GM21717 (cell line): ENCODE data around the gene GFI1.

Source experiments
- ATAC-seq: cut with Tn5 transposase; IDR thresholded peaks from one replicate; pipeline ENCODE4 v1.9.1; 2021; ENCODE audit warnings: mild to moderate bottlenecking, moderate library complexity; ENCODE audit not compliant: unreplicated experiment

GFI1 gene

DNA sequence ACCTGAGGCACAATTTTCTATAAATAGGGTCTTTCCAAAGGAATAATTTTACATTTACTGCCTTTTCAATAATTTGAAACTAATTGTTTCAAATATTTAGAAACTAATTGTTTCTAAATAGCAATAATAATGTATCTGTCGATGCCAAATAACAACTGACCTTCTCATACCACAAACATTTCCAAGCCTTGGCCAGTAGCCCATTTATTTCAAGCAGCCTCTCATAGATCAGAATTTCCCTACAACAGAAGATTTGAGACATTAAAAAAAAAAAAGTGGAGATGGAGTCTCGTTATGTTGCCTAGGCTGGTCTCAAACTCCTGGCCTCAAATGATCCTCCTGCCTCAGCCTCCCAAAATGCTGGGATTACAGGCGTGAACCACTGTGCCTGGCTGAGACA lies 2.1 kb upstream of the GFI1 start:
- no peak for ATAC-seq

DNA sequence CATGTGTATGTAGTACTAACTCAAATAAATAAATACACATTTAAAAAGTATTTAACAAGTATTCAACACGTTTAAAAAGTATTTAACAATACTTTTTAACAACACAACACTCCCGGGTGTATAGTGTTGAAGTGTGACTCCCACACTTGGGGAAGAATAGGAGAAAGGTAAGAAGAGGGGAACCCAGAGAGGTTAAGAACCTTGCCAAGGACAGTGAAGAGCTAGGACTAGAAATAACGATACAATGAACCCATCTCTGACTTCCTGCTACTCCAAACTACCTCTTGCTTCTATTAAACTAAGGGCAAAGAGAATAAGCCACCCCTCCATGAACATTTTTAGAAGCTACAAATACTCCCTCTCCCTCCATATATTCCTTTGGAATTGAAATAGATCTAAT lies 1.7 kb upstream of the GFI1 start:
- ATAC-seq, result no peak

DNA sequence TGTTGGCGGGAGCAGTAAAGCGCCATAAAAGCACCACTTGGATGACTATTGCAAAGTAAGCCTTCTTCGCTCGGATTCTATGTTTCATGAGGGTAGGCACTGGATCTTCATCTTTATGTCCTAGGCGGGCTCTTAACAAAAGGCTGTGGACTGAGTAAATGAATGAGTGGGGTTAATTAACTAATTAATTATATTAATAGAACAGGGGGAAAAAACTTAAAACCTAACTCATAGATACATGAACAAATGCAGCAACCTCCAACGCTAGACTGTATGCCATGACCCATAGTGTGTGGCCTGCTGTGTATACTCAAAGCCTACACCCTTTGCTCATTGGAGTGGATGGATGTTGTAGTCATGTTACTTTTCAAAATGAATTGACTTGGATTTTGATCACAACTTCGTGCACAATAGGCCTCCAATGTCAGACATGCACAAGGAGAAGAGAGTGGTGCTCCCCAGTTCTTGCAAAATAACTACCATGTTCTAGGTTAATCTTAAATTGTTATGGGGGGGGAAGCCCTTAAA lies 417 bp upstream of the GFI1 start:
- no peak for ATAC-seq

DNA sequence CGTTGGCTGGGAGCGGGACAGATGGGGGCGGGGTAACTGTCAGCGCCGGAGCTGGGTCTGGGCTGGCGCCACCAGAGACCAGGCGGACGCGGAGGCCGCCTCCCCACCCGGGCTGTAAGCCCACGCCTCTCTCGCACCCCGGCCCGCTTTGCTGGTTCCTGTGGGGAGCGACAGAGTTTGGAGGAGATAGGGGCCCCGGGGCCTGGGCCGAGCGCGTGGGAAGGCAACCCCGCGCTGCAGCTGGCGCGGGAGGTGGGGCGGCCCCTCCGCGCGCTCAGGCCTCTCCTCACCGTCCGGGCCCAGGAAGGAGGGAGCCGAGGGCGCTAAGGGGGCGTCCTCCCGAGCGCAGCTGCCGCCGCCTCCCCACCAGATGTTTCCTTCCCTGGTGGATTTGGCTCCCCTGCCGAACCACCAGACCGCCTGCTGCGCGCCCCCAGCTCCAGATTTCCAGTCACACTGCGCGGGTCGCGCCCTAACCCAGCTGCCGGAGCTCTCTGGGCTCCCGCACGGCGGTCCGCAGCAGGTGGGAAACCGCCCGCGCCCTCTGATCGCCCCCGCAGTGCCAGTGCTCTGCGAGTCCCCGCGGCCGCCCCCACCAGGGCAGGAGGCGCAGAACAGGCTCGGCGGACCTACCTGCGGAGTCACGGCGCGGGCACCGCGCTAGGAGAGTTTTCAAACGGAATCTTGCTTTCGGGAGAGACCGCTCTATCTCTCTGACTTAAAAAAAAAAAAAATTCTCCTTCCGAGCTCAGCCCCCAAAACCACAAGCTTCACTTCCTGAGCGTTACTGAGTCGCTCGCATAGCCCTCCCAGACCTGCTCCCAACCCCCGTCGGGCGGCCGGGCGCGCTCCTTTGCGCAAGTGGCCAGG lies 1.1 kb downstream of the GFI1 start:
- peak; percentile 50 for ATAC-seq

DNA sequence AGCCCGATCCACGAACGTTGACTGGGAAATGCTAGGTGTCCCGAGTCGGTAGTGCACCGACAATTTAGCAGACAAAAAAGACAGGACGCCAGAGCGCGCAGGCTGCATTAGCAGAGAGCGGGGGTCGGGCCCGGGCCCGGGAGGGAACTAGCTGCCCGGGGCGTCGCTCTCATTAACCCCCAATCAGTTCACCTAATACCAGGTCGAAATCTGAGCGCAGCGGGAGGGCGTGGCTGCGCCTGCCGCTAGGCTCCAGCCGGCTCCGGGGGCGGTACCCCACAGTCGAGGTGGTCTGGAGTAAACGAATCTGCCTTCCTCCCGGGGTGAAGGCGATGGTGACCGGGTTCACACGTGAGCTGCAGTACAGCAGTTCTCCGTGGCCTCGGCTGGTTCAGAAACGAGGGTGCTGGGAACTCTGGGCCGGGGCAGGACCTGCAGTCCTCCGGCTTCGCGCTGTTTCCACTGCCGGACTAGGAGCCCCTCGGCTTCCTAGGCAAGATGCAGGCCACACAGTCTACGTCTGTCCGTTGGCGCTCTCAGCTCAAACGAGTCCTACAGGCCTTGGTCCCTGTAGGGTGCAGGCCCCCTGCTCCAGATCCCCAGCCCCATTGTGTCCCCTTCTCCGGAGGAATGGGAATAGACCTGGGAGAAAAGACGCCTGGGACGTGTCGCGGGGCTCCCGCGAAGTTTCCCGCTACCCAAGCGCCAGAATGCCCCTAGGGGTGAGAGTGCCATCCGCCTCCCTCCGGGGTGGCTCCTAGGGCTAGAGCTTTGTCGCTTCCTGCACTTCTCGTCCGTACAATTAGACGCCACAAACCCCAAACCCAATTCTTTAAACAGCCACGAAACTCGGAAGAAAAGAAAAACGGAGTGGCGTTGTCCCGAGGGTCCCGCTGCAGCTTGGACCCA lies 2.0 kb downstream of the GFI1 start:
- ATAC-seq, result peak; percentile 32

DNA sequence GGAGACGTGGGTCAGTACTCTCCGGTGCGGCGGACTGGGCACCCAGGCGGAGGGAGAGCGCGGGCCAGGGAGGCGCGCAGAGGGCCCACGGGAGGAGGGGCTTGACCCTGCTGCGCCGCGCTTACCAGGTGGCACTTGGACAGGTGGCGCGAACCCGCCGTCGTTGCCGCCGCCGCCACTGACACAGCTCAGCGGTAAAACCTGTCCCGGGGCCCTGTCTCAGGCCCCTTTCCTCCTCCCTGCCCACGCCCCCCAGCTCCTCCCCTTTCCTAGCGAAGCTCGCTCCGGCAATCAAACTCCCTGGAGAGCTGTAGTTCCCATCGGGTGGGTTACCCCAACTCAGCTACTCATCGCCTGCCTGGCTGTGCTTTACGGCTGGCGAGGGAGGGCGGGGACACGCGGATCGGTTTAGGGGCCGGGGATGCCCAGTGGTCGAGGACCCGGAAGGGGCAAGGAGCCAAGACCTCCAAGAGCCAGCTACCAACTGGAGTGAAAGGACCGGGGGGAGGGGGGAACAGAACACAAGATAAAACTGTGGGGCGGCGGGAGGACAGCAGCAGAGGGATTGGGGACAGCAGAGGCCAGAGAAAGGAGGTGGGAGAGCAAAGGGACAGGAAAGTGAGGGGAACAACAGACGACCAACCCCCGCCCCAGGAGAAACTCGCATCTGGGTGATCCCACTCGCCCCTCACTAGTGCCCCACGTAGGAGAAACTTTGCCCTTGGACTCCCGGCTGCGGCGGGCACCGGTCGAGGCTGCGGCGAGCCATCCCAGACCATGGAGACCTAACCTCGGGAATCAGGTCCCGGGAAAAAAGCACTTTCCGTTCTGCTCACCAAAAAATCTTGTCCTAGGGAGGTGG lies 2.9 kb downstream of the GFI1 start:
- no peak for ATAC-seq

DNA sequence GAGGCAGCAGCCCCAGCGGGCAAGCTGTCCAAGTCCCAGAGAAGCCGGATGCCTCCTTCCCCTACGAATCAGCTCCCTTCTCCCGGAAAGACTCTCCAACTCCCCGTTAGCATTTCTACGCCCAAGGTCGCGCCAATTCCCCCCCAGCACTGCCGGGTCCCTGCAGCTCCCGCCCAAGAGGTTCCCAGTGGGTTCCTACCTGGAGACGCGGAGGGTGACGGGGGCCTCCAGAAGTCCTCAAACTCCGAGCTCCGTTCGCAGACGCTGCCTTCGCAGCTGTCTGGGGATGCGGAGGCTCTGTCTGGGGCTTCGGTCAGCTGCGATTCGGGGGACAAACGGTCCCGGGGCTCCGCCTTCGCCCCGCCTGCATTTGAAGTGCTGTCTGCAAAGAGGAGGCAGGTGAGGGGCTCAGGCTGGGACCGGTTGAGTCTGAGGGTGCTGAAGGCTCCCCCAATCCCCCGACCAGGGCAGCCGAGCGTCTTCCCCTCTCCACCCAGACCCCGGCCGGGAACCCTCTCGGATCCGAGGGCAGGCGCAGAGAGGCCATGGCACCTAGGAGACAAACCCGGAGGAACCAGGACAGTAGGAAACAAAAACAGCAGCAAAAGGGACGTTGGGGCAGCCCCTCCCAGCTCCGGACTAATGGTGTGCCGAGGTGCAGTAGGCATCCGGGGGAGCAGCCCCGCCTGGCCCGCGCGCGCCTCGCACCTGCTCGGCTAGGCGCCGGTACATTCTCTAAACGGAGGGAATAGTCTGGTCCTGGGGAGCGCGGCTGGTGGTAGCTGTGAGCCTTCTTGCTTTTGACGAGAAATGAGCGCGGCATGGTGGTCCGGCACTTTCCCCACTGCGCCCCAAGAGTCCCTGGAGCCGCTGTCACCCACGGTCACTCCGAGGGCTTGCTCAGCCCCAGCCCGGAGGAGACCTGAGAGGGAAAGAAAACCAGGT lies 3.8 kb downstream of the GFI1 start:
- ATAC-seq, result no peak

DNA sequence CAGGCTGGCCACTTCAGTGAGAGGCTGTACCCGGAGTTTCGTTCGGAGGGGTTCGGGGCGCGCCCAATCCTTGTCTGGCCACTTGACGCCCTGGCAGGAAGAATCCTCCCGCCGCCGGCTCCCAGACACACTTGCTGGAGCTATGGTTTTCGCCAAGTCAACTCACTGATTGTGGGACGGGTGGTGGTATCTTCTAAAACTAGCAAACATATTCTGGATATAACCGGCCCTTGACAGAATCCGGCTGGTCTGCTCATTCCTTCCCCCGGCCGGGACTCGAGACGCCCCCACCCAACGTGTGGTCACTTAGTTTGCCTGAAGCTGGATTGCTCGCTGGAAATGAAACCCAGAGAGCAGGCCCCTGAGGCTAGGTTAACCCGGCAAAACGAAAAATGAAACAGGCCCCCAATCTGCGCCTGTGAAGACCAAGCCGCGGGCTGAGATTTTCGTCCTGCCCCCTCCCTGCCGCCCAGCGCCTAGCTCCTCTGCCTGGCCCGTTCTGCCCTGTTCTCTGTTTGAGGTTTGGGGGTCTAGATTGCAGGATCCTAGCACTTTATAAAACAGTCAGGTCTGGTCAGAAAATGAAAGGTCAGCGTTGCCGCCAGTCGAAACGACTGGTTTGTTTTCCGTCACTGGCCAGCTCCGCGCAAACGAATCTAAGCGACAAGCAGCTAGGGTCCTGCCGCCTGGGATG lies 4.6 kb downstream of the GFI1 start:
- ATAC-seq, result no peak

DNA sequence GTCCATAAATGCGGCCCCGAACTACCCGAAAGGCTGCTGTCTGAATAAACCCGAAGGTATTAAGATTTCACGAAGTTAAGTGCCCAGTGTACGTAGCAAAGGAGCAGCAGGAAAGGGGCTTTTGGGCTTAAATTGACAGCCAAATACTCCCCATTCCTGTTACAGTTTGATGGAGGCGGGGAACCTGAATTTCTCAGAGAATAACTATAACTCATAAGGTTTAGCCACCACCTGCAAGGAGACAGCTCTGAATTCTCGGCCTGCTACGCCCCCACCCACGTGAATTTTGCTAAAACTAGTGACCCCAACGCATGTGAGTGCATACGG lies 5.2 kb downstream of the GFI1 start:
- no peak for ATAC-seq

DNA sequence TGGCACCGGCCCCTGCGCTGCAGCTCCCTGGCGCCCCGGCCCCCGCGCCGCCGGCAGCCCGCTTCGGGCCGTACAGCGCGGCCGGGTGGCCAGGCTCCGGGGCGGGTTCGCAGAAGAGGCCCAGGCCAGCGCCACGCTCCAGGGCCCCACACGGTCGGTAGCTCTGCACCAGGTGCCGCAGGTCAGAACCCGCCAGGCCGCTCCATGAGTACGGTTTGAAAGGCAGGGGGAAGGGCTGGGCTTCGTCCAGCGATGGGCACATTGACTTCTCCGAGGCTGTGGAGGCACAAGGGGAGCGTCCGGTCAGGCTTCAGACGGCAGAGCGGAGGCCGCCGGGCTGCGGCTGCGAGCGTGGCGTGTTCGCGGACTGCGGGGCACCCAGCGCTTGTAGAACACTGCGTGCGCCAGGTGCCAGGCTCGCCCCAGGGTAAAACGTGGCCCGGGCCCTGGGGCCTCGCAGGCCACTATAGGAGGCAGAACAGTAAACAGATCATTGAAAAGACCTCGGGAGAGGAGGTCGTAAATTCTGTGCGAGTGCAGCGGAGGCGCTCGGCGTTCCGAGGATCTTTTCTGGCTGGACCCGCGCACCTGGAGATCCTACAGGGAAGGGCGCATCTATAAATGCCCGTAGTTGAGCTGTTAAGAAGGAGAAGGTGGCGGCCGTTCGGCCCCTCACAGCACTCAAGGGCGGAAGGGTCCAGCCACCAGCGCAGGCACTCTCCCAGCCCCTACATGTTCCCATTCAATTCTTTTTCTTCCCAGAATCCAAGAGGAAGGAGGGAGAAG lies 5.7 kb downstream of the GFI1 start:
- no peak for ATAC-seq

DNA sequence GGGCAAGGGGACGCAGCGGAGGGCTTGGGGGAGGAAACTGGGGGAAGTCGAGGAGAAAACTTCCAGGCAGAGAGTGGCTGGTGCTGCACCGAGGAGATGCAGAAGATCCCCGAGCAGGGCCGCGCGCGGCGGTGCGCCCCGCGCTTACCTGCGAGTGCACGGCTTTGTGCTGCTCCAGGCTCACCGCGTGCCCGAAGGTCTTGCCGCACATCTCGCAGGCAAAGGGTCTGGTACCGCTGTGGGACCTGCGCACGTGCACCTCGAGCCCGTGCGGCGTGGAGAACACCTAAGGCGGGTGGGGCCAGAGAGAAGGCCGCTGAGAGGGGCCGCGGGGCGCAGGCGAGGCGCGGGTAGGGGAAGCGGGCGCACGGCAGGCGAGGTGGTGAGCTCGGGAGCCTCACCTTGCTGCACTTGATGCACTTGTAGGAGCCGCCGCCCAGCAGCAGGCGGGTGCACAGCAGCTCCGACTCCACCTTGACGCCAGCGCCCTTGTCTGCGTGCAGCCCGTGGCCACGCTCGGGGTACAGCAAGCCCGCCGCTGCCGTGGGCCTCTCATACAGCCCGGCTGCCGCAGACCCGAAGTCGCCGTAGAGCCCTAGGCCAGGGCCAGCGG lies 6.4 kb downstream of the GFI1 start:
- no peak for ATAC-seq

DNA sequence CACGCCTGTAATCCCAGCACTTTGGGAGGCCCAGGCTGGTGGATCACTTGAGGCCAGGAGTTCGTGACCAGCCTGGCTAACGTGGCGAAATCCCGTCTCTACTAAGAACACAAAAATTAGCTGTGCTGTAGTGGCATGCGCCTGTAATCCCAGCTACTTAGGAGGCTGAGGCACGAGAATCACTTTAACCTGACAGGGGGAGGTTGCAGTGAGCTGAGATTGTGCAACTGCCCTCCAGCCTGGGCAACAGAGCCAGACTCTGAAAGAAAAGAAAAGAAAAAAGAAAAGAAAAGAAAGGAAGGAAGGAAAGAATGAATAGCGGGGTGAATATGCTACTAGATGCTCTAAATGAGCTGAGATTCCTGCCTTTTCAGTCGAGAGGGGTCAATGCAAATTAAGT lies 7.1 kb downstream of the GFI1 start:
- no peak for ATAC-seq

DNA sequence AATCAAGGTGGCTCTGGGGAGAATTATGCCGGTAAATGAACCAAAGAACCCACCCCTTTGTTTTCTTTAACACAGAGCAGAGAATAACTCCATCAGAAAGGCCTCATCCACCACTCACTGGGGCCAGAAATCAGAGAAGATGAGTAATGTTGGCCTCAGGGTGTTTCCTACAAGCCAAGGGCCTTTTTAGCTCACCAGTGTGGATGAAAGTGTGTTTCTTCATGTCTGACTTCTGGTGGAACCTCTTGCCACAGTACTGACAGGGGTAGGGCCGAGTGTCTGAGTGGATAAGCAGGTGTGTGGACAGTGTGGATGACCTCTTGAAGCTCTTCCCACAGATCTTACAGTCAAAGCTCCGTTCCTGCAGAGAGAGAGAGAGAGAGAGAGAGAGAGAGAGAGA lies 8.3 kb downstream of the GFI1 start:
- ATAC-seq, result no peak

DNA sequence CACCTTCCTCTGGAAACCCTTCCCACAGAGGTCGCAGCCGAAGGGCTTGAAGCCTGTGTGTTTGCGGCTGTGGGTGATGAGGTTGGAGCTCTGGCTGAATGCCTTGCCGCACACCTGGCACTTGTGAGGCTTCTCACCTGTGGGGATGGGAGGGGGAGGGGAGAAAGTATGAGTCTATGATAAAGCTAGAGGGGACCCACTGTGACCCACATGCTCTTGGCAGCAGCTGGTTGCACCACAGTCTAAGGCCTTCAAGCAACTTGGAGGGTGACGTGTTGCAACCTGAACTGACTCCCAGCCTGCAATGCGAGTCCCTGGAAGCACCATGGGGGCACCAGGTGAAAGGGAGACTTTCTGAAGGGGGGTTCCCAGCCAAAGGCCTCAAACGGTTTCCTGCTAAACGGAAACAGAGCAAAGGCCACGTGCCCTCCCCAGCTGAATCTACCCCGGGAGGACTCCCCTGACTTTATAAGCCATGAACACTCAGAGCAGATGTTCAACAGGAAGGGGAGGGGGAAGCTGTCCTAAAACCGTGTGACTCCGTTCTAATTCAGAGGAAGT lies 10.6 kb downstream of the GFI1 start:
- ATAC-seq, result no peak

DNA sequence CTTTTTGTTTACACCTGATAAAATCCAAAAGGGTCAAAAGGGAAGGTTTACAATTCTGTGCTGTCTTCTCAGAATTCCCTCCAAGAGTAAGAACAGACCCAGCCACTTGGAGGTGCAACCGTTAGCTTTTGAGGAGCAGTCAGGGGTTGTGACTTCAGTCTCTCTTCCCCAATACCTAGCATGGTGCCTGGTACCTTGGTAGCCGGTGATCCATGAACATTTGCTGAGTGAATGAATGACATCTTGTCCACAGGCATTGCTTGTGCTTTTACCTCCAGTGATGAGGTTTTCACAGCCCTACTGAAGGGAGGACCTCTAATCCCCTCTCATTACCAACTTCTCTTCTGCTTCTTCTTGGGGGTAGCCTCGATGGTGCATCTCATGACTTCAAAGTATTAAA lies 11.7 kb downstream of the GFI1 start:
- ATAC-seq, result no peak

DNA sequence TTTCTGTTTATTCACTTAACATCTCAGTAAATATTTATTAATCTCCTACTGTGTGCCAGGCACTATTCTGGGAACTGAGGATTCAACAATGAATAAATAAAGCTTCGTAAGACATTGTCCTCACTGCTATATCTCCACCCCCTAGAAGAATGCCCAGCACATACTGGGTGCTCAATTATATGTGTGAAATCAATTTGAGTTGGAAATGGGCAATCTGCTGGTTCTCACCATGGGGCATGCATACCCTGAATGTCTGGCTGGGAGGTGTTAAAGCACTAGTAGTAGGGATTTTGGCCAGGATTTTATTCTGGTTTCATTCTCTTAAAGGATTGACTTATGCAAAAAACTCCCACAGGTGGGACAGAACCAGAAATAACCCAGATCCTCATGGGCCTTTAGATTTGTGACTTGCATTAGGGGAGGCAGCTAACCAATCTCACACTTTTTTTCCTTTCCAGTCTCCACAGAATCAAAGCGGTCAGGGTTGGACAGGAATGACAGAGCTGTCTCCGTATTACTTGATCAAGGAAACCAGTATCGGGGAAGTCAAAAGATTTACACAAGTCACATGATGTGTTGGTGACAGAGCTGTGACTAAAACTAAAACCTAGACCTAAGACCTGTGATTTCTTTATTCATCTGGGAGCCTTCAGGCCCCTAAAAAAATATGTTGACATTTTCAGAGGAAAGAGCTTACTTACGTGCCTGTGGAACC lies 12.8 kb downstream of the GFI1 start:
- ATAC-seq, result no peak

DNA sequence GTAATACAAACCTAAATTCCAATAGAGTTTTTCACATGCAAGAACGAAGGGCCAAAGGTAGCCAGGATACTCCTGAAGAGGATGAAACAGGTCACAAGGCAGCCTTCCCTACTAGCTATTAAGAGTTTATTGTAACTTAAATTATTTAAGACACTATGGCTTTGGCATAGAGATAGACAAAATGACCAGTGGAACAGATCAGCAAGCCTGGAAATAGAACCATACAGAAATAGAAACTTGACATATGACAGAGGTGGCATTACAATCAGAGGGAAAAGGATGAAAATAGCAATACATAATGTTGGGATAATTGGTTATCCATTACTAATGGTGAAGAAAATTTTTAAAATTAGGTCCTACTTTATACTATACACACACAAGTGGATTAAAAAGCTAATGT lies 16.5 kb downstream of the GFI1 start:
- ATAC-seq, result no peak
